Peyer's patch (tissue), 4 donors: ENCODE results near the gene KDM6A. TPM values are rescaled to one million over a fixed set of nuclear protein-coding genes. Genes with fewer than 3 reads are reported as not detected.

Experiments
- DNase-seq, 3 donors: peaks; one replicate each; pipeline ENCODE4 v3.0.0-alpha.2; 2017 to 2019
- H3K27ac ChIP-seq, 4 donors: fragments of 200-600 bp; sonication (generic); one replicate each; pipeline ENCODE4 v1.5.1; 2016 to 2019
- H3K27me3 ChIP-seq, 2 donors: fragments of 200-600 bp; sonication (generic); one replicate each; pipeline ENCODE4 v1.5.1; 2019
- H3K36me3 ChIP-seq, 3 donors: fragments of 200-600 bp; sonication (generic); one replicate each; pipeline ENCODE4 v1.5.1; 2016 to 2019
- H3K4me1 ChIP-seq, 4 donors: fragments of 200-600 bp; sonication (generic); one replicate each; pipeline ENCODE4 v1.5.1; 2016 to 2019
- H3K4me3 ChIP-seq, 4 donors: fragments of 200-600 bp; sonication (generic); 1 replicate in 3 of 4; 2 replicates in 1 of 4; pipeline ENCODE4 v1.5.1; 2016 to 2019; ENCODE audit warnings: mild to moderate bottlenecking in 1 of 4
- H3K9me3 ChIP-seq, 4 donors: fragments of 200-600 bp; sonication (generic); one replicate each; pipeline ENCODE4 v1.5.1; 2016 to 2019; ENCODE audit warnings: mild to moderate bottlenecking in 1 of 4
- CTCF ChIP-seq, 6 experiments: fragments of 450-650 bp in 4 of 6; fragments of 200-600 bp in 2 of 6; sonication (generic) in 1 of 6; IDR thresholded peaks; one replicate each; pipeline ENCODE4 v1.5.1; 2017 to 2019; ENCODE audit warnings: antibody characterized with exemption in 6 of 6, mild to moderate bottlenecking in 3 of 6, moderate library complexity in 1 of 6
- POLR2A ChIP-seq, 2 donors: fragments of 450-650 bp; IDR thresholded peaks; one replicate each; pipeline ENCODE4 v1.5.1; 2017; ENCODE audit warnings: antibody characterized with exemption in 2 of 2, mild to moderate bottlenecking in 2 of 2, moderate library complexity in 2 of 2
- total RNA-seq, 4 donors: library from RNA; depleted of rRNA; stranded (reverse); fragments of >200 nt; gene quantifications; one replicate each; pipeline ENCODE4 v1.1.0, GENCODE V29; 2016

Gene KDM6A
- total RNA-seq, 4 donors from 2014 or later = 40.4 to 83.2 (median 73.7) TPM

GRCh38 chrX:44891642-44892041, 18.7 kb downstream of the KDM6A start:
- H3K36me3 ChIP-seq = no peaks in the 10 kb centered on the region

GRCh38 chrX:44896876-44897186, 23.8 kb downstream of the KDM6A start:
- Histone ChIP-seq H3K4me3 (no peak overlapping the region), H3K36me3 (no peaks in the 10 kb centered on the region), H3K9me3 (no peaks in the 10 kb centered on the region), H3K27me3 (no peaks in the 10 kb centered on the region), H3K27ac (no peak overlapping the region), H3K4me1 (no peaks in the 10 kb centered on the region)
- TF ChIP-seq CTCF (IDR thresholded peaks at IDR 0.05) (no peak), POLR2A (IDR thresholded peaks at IDR 0.05) (no peak)
- no peak for DNase-seq

More at GRCh38 chrX:44891642-44892041, 18.7 kb downstream of the KDM6A start:
- Histone ChIP-seq H3K9me3 (no peaks in the 10 kb centered on the region), H3K4me3 (no peak overlapping the region), H3K4me1 (no peaks in the 10 kb centered on the region), H3K27ac (no peak overlapping the region), H3K27me3 (no peaks in the 10 kb centered on the region)
- no peak for DNase-seq
- TF ChIP-seq CTCF (IDR thresholded peaks at IDR 0.05) (no peak), POLR2A (IDR thresholded peaks at IDR 0.05) (no peak)

GRCh38 chrX:44897539-44897938, 24.6 kb downstream of the KDM6A start:
- no peaks in the 10 kb centered on the region for H3K4me1 ChIP-seq
- DNase-seq = no peak
- no peak overlapping the region for H3K4me3 ChIP-seq
- no peaks in the 10 kb centered on the region for H3K36me3 ChIP-seq
- H3K27me3 ChIP-seq = no peaks in the 10 kb centered on the region
- H3K9me3 ChIP-seq = no peaks in the 10 kb centered on the region
- no peak overlapping the region for H3K27ac ChIP-seq
- TF ChIP-seq POLR2A (IDR thresholded peaks at IDR 0.05) = no peak
- TF ChIP-seq CTCF (IDR thresholded peaks at IDR 0.05) = no peak

- TF ChIP-seq POLR2A (IDR thresholded peaks at IDR 0.05) (no peak), CTCF (IDR thresholded peaks at IDR 0.05) (no peak)
- H3K4me3 ChIP-seq = no peak overlapping the region
- no peaks in the 10 kb centered on the region for H3K27me3 ChIP-seq
- DNase-seq = no peak
- H3K4me1 ChIP-seq = no peaks in the 10 kb centered on the region
- H3K36me3 ChIP-seq = no peaks in the 10 kb centered on the region
- no peaks in the 10 kb centered on the region for H3K9me3 ChIP-seq
- H3K27ac ChIP-seq = peak overlapping the region in 1 of 4 donors; percentile 40
Measured at GRCh38 chrX:44898411-44899221, 25.6 kb downstream of the KDM6A start.

GRCh38 chrX:44899946-44900345, 27.0 kb downstream of the KDM6A start:
- DNase-seq = no peak
- Histone ChIP-seq H3K9me3 (no peaks in the 10 kb centered on the region), H3K36me3 (no peaks in the 10 kb centered on the region), H3K27me3 (no peaks in the 10 kb centered on the region), H3K27ac (no peak overlapping the region), H3K4me3 (no peak overlapping the region), H3K4me1 (no peaks in the 10 kb centered on the region)
- TF ChIP-seq POLR2A (IDR thresholded peaks at IDR 0.05) (no peak), CTCF (IDR thresholded peaks at IDR 0.05) (no peak)
